OCI-LY1 (cell line): ENCODE data around the gene USP13.

ENCODE experiments used
- CTCF ChIP-seq: fragments of 200-600 bp; sonication (generic), shearing (Covaris generic); IDR thresholded peaks from 2 replicates; pipeline ENCODE4 v1.5.1; 2017; ENCODE audit warnings: mild to moderate bottlenecking, antibody characterized with exemption, low read length, moderate library complexity, mixed read lengths
- EZH2 ChIP-seq: fragments of 200-600 bp; sonication (generic), shearing (Covaris generic); IDR thresholded peaks from 2 replicates; pipeline ENCODE4 v1.8.0; 2017; ENCODE audit warnings: borderline replicate concordance, mixed run types, mild to moderate bottlenecking, antibody characterized with exemption, low read length, moderate library complexity, mixed read lengths

- TF ChIP-seq CTCF = no peak
- no peak for TF ChIP-seq EZH2
Observed at GRCh38 chr3:179723617-179724016, 70.8 kb downstream of the USP13 start.
